Measurements from ENCODE around the gene COMT.

The COMT gene

GRCh38 chr22:19961868-19962245 is 20.3 kb downstream of the COMT start:
- H3K36me3 ChIP-seq (ENCODE audit: insufficient read depth, low read length), result peaks cover 4% of the 10 kb centered on the region; the same call in 1 of the 2 replicates

DNA sequence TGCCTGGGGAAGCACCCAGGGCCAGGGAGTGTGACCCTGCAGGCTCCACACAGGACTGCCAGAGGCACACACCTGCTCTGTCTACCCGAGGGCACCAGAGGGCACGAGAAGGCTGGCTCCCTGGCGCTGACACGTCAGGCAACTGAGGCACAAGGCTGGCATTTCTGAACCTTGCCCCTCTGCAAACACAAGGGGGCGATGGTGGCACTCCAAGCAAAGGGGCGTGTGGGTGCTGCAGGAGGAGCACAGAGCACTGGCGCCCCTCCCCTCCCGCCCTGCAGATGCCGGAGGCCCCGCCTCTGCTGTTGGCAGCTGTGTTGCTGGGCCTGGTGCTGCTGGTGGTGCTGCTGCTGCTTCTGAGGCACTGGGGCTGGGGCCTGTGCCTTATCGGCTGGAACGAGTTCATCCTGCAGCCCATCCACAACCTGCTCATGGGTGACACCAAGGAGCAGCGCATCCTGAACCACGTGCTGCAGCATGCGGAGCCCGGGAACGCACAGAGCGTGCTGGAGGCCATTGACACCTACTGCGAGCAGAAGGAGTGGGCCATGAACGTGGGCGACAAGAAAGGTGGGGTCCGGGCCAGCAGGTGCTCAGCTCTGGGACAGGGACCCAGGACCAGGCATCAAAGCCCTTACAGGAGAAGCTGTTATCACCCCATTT is 20.8 kb downstream of the COMT start:
- Histone ChIP-seq H3K4me3 (ENCODE audit: low read length) (no peak overlapping the region), H3K27me3 (ENCODE audit: insufficient read depth, low read length) (no peaks in the 10 kb centered on the region), H3K27ac (ENCODE audit: low read depth, low read length) (no peak overlapping the region), H3K4me1 (ENCODE audit: insufficient read depth, low read length) (peaks cover 18% of the 10 kb centered on the region), H3K36me3 (ENCODE audit: insufficient read depth, low read length) (peaks cover 4% of the 10 kb centered on the region; the same call in 1 of the 2 replicates), H3K9ac (ENCODE audit: low read depth, low read length) (no peak overlapping the region), H3K9me3 (ENCODE audit: insufficient read depth, low read depth, low read length) (no peaks in the 10 kb centered on the region)
- 49% methylated on average over 22 of the region's 22 CpGs for WGBS

More at GRCh38 chr22:19961868-19962245, 20.3 kb downstream of the COMT start:
- no peaks in the 10 kb centered on the region for H3K27me3 ChIP-seq (ENCODE audit: insufficient read depth, low read length)
- 91% methylated on average over 8 of the region's 8 CpGs for WGBS
- H3K9me3 ChIP-seq (ENCODE audit: insufficient read depth, low read depth, low read length), result no peaks in the 10 kb centered on the region
- no peak overlapping the region for H3K4me3 ChIP-seq (ENCODE audit: low read length)
- no peak overlapping the region for H3K27ac ChIP-seq (ENCODE audit: low read depth, low read length)
- H3K9ac ChIP-seq (ENCODE audit: low read depth, low read length), result no peak overlapping the region
- peaks cover 18% of the 10 kb centered on the region for H3K4me1 ChIP-seq (ENCODE audit: insufficient read depth, low read length)

- 84% methylated on average over 30 of the region's 30 CpGs for WGBS
- Histone ChIP-seq H3K9me3 (ENCODE audit: insufficient read depth, low read depth, low read length) (no peaks in the 10 kb centered on the region), H3K9ac (ENCODE audit: low read depth, low read length) (no peak overlapping the region), H3K4me1 (ENCODE audit: insufficient read depth, low read length) (peaks cover 18% of the 10 kb centered on the region), H3K4me3 (ENCODE audit: low read length) (no peak overlapping the region), H3K36me3 (ENCODE audit: insufficient read depth, low read length) (peaks cover 10% of the 10 kb centered on the region; the same call in 1 of the 2 replicates), H3K27me3 (ENCODE audit: insufficient read depth, low read length) (no peaks in the 10 kb centered on the region), H3K27ac (ENCODE audit: low read depth, low read length) (no peak overlapping the region)
Observed at GRCh38 chr22:19962909-19963806, 21.6 kb downstream of the COMT start.

GRCh38 chr22:19963863-19964642 is 22.5 kb downstream of the COMT start:
- Histone ChIP-seq H3K27me3 (ENCODE audit: insufficient read depth, low read length) (no peaks in the 10 kb centered on the region), H3K9ac (ENCODE audit: low read depth, low read length) (no peak overlapping the region), H3K9me3 (ENCODE audit: insufficient read depth, low read depth, low read length) (no peaks in the 10 kb centered on the region), H3K36me3 (ENCODE audit: insufficient read depth, low read length) (peaks cover 10% of the 10 kb centered on the region; the same call in 1 of the 2 replicates), H3K27ac (ENCODE audit: low read depth, low read length) (no peak overlapping the region), H3K4me1 (ENCODE audit: insufficient read depth, low read length) (peaks cover 13% of the 10 kb centered on the region), H3K4me3 (ENCODE audit: low read length) (no peak overlapping the region)
- WGBS, result 88% methylated on average over 12 of the region's 12 CpGs

DNA sequence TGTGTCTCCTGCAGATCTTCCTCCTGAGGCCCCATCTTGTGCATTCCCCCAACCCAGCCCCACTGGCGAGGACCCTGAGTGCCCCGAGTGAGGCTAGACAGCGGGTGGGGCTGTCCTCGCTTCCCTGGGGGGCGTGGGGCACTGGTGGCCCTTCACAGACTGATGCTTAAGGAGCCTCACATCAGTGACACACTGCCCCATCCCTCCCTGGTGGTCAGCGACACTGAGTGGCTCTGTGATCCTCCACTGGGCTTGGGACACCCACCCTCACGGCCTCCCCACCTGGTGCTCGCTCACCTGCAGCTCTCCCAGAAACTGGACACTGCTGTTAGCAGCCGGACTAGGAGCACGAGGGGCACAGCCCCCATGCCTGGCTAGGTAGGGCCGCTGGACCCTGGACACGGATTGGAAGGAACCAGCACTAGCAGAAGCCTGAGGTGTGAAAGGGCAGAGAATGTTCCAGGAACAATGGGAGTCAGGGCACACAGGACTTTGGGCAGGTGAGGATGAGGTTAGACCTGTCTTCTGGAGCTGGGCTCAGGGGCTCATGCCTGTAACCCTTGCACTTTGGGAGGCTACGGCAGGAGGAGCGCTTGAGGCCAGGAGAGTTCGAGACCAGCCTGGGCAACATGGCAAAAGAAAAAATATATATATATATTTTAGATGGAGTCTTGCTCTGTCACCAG is 23.3 kb downstream of the COMT start:
- H3K27me3 ChIP-seq (ENCODE audit: insufficient read depth, low read length), result no peaks in the 10 kb centered on the region
- H3K9me3 ChIP-seq (ENCODE audit: insufficient read depth, low read depth, low read length), result no peaks in the 10 kb centered on the region
- no peak overlapping the region for H3K9ac ChIP-seq (ENCODE audit: low read depth, low read length)
- peaks cover 10% of the 10 kb centered on the region; the same call in 1 of the 2 replicates for H3K36me3 ChIP-seq (ENCODE audit: insufficient read depth, low read length)
- no peak overlapping the region for H3K4me3 ChIP-seq (ENCODE audit: low read length)
- no peak overlapping the region for H3K27ac ChIP-seq (ENCODE audit: low read depth, low read length)
- 90% methylated on average over 14 of the region's 15 CpGs for WGBS
- peaks cover 8% of the 10 kb centered on the region for H3K4me1 ChIP-seq (ENCODE audit: insufficient read depth, low read length)

- peaks cover 5% of the 10 kb centered on the region; the same call in 1 of the 2 replicates for H3K4me1 ChIP-seq (ENCODE audit: insufficient read depth, low read length)
Observed at GRCh38 chr22:19965771-19966709, 24.5 kb downstream of the COMT start.

GRCh38 chr22:19966908-19967750 is 25.6 kb downstream of the COMT start:
- H3K9ac ChIP-seq (ENCODE audit: low read depth, low read length), result no peak overlapping the region
- H3K9me3 ChIP-seq (ENCODE audit: insufficient read depth, low read depth, low read length), result no peaks in the 10 kb centered on the region
- no peaks in the 10 kb centered on the region for H3K27me3 ChIP-seq (ENCODE audit: insufficient read depth, low read length)
- 87% methylated on average over 20 of the region's 20 CpGs for WGBS
- peaks cover 24% of the 10 kb centered on the region for H3K36me3 ChIP-seq (ENCODE audit: insufficient read depth, low read length)
- H3K4me1 ChIP-seq (ENCODE audit: insufficient read depth, low read length), result peaks cover 5% of the 10 kb centered on the region; the same call in 1 of the 2 replicates
- H3K4me3 ChIP-seq (ENCODE audit: low read length), result no peak overlapping the region
- H3K27ac ChIP-seq (ENCODE audit: low read depth, low read length), result no peak overlapping the region

More at GRCh38 chr22:19965771-19966709, 24.5 kb downstream of the COMT start:
- Histone ChIP-seq H3K27ac (ENCODE audit: low read depth, low read length) (no peak overlapping the region), H3K36me3 (ENCODE audit: insufficient read depth, low read length) (peaks cover 14% of the 10 kb centered on the region), H3K27me3 (ENCODE audit: insufficient read depth, low read length) (no peaks in the 10 kb centered on the region), H3K4me3 (ENCODE audit: low read length) (no peak overlapping the region), H3K9me3 (ENCODE audit: insufficient read depth, low read depth, low read length) (no peaks in the 10 kb centered on the region), H3K9ac (ENCODE audit: low read depth, low read length) (no peak overlapping the region)
- WGBS, result 87% methylated on average over 10 of the region's 10 CpGs

DNA sequence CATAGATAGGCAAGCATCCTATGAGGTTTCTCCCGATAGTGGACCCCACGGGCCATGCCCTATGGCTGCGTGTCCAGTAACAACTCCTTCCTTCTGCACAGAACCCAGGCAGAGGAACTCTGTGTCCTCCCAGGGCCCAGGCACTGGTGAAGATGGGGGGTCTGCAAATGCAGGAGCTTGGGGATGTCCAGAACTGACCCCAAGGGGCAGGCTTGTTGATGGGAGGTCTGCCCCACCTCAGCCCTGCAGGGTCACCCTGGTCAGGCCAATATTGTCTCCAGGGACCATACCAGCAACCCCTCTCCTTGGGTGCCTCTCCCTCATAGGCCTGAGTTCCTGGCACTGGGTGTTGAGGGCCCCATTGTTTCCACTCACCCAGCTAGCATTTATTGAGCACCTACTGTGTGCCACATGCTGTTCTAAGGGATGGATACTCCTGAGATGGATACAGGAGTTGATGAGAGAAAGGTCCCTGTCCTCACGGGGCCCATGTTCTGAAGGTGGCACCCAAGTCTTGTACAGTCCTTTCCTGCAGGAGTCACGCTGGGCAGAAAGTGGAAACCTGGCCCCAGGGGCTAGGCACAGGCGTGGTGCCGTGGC is 26.4 kb downstream of the COMT start:
- Histone ChIP-seq H3K9me3 (ENCODE audit: insufficient read depth, low read depth, low read length) (no peaks in the 10 kb centered on the region), H3K27me3 (ENCODE audit: insufficient read depth, low read length) (no peaks in the 10 kb centered on the region), H3K9ac (ENCODE audit: low read depth, low read length) (no peak overlapping the region), H3K27ac (ENCODE audit: low read depth, low read length) (no peak overlapping the region), H3K4me3 (ENCODE audit: low read length) (no peak overlapping the region), H3K36me3 (ENCODE audit: insufficient read depth, low read length) (peaks cover 28% of the 10 kb centered on the region), H3K4me1 (ENCODE audit: insufficient read depth, low read length) (no peaks in the 10 kb centered on the region)
- WGBS, result 96% methylated on average over 7 of the region's 7 CpGs

GRCh38 chr22:19968450-19968891 is 26.9 kb downstream of the COMT start:
- Histone ChIP-seq H3K36me3 (ENCODE audit: insufficient read depth, low read length) (peaks cover 32% of the 10 kb centered on the region), H3K27ac (ENCODE audit: low read depth, low read length) (no peak overlapping the region), H3K9me3 (ENCODE audit: insufficient read depth, low read depth, low read length) (no peaks in the 10 kb centered on the region), H3K4me3 (ENCODE audit: low read length) (no peak overlapping the region), H3K4me1 (ENCODE audit: insufficient read depth, low read length) (no peaks in the 10 kb centered on the region), H3K27me3 (ENCODE audit: insufficient read depth, low read length) (no peaks in the 10 kb centered on the region), H3K9ac (ENCODE audit: low read depth, low read length) (no peak overlapping the region)
- 93% methylated on average over 18 of the region's 18 CpGs for WGBS
